NCI-H345 (cell line): Measurements from ENCODE around the gene CALCA.
"Not testable (repeated sequence)": the region's sequence is repeated elsewhere in the genome, so short reads cannot be mapped to it uniquely, and the experiment has no call there.

ENCODE experiments used
- DNase-seq: peaks from one replicate; lab custom pipeline; 2025; lab: John Stamatoyannopoulos, UW

Gene CALCA, protein sequence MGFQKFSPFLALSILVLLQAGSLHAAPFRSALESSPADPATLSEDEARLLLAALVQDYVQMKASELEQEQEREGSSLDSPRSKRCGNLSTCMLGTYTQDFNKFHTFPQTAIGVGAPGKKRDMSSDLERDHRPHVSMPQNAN

DNA sequence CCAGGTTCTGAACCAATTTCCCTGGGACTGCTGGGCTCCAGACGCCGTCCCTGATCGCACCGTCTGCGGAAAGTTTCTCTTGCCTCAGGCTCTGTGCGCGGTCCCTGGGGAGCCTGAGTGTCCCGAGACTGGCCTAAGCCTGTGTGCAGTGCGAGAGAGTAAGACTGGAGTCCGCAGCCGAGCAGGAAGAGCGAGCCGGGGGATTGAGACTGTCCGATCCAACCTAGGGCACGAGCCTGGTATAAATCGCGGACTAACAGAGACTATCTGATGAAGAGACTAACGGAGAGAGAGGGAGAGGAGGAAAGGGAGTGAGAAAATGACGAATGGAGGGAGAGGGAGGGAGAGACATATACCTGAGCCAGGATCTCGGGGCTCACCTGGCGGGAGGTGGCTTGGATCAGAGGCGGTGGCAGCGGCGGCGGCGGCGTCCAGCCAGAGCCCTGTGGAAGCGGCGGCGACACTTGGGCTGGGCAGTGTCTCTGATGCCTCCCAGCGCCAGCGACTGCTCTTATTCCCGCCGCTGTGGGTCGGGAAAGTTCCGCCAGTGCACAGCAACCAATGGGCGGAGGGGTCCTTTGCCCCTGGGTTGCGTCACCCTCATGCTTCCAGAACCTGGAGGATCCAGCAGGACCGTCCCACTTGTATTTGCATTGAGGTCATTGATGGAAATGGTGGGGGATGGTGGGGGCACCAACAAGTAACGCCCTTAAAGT lies at the start of gene CALCA:
Gene CALCA, minus strand, starts transcription at position 487 of the 716 bp plus-strand sequence. CDS start 1,159 bp downstream, outside the sequence.
- DNase-seq, result no peak

DNA sequence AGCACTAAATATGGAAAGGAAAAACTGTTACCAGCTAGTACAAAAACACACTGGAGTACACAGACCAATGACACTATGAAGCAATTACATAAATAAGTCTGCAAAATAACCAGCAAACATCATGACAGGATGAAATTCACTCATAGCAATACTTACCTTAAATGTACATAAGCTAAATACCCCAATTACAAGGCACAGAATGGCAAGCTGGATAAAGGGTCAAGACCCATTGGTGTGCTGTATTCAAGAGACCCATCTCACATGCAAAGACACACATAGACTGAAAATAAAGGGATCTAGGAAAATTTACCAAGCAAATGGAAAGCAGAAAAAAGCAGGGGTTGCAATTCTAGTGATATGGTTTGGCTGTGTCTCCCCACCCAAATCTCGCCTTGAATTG lies 44.0 kb upstream of the CALCA start:
- DNase-seq, result no peak

DNA sequence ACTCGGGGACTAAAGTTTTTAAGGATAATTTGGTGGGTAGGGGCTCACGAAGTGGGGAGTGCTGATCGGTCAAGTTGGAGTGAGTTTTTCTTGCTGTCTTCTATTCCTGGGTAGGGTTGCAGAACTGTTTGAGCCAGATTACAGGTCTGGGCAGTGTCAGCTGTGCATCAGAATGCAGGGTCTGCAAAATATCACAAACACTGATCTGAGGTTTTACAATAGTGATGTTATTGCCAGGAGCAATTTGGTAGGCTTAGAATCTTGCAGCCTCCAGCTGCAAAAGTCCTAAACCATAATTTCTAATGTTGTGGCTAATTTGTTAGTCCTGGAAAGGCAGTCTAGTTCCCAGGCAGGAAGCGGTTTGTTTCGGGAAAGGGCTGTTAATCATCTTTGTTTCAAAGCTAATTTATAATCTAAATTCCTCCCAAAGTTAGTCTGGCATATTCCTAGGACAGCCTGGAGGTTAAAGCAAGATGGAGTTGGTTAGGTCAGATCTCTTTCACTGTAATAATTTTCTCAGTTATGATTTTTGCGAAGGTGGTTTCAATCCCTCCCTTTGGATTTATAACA lies 39.7 kb upstream of the CALCA start:
- no peak for DNase-seq

DNA sequence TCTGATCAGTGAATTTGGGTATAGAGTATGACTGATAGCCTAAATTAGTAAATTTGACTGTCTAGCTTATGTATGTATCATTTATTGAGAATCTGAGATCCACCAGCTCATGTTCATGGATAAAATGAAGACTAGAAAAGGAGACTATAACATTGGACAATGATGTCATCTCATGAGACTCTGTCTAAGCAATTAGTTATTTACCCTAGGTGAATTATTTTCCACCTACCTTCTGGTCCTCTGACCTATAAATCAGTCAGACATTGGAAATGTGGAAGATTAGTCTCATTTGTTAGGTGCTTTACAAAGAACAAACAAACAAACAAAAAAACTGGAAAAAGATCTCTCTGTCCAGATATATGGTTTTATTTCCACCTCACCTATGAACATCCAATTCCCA lies 38.7 kb upstream of the CALCA start:
- no peak for DNase-seq

DNA sequence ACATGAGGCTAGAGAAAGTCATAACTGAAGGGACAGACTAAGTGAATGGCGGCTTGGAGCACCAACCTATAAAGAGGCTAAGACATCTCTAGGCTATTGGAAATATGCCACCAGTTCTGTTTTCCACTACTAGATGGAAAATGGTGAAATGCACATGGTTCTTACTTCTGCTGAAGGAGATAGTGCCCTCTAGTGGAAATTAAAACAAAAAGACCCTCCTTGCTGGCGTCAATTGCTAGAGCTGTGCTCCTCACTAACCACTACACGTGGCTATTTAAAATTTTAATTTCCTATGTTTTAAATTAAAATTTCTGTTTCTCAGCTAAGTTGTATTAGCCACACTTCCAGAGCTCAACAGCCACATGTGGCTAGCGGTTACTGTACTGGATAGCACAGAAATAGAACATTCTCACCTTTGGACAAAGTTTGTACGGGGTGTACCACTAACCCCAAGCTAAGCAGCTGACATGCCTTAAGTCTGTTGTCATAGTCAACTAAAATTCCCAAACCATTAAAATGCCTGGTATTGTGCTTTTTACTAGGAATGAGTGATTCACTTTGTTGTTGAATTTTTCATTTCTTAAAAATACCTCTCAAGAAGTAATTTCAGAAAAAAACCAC lies 34.1 kb upstream of the CALCA start:
- peak; percentile 46 for DNase-seq

DNA sequence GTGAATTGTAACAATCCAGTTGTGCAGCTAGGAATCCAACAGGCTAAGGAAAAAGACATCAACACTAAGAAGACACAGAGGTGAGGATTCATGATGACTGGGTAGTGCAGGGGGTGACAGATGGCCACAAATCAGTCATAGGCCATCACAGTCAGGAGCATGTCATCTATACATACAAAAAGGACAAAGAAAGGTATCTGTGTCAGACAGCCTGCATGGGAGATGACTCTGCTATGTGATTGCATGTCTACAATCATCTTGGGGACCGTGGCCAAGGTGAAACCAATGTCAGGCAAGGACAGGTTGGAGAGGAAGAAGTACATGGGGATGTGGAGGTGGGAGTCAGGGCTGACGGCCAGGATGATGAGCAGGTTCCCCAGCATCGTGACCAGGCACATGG lies 16.0 kb upstream of the CALCA start:
- DNase-seq, result not testable (repeated sequence)

DNA sequence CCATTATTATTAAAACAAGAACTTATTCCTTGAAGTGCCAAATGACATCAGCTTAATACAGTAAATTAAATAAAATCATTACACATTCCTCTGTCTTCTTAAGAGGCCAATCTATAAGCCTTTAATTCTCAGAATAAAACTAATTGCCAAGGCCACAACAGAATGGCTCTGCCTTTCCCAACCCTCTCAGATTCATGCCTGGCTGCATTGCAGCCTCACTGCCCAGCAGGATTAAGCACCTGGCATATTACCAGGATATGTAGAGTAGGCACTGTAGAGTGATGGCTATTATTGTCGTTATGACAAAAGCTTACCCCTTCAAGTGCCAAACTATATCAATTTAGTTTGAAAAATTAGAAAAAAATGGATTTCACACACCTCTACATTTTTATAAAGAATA lies 9.4 kb upstream of the CALCA start:
- peak; percentile 14 for DNase-seq

DNA sequence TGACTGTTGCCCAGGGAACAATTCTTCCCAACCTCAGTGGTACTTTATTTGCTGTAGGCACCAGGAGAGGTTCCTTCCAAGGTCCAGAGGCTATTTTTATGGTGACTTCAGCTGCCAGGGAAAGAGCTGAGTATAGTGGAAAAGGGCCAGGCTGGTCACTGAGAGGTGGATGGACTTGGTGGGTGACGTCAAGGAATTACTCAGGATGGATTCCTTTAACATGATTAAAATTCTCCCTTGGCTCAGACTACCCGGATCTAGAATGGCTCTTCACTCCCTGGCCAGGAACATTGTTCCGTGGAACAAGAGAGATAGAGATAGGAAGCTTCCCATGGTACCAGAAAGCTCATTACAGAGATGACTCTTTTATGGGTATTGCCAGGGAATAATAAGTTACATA lies 8.7 kb upstream of the CALCA start:
- DNase-seq, result no peak

DNA sequence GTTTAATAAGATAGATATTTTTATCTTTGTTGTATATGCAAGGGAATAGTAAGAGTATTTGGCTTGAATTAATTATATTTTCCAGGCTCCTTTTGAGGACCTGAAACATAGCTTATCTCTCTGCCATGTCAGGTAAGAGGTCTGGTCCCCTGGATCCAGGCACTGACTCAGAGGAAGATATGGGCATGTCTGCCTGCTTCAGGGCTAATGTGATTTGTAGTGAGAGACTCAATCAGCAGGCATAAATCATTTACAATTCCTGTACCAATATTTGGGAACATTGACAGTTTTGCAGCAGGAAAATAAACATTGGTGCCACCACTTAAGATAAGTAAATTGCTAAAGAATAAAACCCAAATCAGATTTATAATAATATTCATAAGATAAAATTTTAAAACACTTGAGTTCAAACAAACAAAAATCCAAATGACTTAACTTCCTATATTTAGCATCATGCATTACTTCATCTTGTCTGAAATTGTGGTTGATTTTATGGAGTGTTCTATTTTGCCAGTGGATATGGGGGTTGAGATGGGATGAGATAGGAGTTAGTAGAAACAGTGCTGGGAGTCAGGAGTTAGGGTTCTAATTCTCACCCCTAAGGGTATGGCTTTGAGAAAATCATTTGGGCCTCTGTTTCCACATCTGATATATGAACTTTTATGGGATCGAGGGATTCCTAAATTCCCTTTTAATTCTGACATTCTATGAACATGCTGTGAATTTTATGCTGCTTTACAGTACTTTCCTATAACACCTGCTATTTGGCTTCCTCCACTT lies 5.1 kb upstream of the CALCA start:
- no peak for DNase-seq

DNA sequence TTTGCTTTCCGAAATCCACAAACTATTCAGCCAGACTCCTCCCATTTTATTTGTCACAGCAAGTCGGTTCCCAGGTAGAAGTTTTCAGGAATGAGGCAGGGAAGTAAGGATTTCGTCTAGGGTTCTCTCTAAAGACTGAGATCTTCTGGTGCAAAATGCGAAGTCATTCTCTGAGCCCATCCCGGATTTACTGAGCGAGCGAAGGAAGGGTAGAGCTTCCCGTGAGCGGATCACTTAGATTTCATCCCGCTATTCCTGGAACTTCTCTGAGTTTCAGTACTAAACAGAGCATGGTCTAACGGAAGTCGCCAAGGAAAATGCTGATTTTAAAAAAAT lies 3.1 kb upstream of the CALCA start:
- DNase-seq, result no peak

DNA sequence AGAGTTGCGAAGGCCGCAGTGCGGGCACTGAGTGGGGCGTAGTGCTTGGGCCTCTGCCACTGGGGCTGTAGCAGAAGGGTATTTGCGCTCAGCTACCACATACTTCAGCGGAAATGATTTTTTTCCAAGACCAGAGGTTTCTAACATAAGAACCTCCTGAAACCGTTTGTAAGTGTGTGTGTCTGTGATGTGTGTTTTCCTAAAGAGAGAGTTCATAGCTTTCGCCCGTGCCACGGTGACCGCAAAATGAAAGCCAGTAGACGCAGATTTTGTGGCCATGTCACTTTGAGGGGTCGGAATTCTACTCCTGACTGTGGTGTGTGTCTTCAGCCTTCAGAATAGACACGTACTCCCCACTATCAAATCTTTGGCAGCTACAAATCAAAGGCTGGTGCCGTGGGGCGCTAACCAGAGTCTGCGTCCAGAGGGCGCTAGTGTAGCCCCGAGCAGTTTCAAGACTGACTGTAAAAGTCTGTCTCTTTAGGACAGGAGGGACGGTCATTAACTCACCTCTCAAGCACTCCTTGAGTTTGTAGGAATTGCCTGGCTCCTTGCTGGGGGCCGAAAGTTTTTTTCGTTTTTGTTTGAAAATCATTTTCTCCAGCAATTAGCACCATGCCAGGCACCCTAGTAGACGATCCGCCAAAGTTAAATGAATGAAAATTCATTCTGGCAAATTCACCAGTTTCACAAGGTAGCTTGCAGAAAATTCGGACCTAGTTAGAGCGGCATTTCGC lies 2.5 kb upstream of the CALCA start:
- no peak for DNase-seq

DNA sequence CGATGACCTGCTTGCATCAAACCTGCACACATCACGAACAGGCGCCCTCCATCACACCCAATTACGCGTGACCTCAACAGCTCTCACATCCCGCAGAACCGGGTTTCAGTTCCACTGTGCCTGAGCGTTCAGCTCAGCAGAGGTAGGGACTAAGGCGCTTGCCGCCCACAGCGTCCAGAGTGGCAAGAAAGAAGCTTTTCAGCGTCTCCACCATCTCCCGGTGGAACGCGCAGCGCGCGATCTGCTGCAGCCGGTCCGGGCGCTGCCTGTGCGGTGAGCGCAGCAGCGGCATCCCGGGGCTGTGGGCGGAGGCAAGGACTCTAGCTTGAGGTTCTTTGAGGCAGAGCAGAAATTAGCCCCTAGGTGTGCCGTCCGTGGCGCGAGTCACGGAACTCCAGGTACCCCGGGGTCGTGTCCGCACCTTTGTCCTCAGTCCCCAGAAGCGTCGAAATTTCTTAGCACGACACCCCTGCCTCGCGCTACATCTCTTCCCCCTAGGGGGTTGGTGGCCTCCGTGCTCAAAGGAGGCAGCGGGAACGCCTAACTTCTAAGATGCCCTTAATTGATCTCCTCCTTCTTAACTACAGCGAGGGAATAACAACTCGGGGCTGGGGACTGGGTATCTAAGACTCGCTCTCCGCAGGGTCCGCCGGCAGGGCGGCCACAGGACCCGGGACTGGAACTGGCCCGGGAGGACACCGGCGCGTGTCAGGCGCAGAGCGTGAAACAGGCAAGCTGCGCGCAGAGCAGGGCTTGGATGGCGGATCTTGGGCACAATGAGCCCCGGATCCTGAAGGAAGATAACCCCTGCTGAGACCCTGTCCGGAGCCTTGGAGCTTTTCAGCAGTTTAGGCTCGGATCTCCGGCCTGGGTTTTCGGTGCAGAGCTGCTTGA lies 1.7 kb upstream of the CALCA start:
- peak; percentile 55 for DNase-seq

DNA sequence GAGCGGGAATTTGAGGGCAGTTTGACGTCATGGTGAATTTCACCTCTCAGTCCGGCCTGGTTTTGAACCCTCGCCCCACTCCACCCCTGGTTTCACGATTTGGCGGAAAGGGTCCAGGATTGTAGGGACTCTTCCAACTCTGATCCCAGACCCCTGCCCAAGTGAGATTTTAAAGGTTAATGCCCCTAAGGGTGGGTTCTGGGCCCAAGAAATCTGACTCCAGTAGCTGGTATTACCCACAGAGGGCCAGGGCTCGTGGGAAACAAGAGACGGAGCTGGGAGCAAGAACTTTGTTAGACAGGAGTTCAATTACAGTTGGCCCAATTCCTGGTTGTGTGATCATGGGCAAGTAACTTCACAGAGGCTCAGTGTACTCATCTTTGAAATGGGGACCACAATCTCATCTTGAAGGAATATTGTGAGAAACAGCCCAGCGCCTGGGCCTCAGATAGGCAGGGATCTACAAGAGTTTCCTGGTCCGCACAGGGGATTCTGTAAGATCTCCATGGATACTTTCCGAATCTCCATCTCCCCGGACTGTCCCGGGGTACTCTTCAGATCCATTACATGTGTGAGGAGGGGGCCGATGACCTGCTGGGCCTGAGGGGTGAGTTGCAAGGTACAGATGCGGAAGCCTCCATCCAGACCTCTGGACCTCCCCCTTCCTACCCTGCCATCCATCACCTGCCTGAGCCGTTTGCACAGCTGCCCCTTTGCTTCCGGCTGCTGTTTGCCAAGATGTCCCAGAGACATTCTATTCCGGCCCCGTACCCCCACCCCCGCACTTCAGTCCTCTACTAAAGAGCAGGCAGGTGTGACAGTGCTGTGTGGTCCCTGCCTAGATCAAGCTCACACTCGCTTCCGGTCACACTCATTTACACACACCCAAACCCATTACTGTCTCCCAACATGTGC lies 687 bp upstream of the CALCA start:
- DNase-seq, result peak; percentile 70

DNA sequence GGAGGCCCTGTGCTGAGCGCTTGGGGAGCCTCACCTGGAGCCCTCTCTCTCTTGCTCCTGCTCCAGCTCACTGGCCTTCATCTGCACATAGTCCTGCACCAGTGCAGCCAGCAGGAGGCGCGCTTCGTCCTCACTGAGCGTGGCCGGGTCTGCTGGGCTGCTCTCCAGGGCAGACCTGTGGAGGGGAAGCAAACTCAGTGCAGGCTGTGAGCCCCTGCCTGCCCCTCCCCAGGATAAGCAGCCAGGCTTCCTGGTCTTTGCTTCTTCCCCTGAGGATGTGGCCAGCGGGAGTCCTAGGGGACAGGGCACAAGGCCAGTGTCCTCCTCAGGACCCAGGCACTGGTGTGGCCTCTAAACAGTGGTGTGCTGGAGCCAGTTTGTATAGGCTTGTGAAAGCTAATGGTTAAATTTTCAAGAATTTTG lies 2.2 kb downstream of the CALCA start:
- DNase-seq, result peak; percentile 3

DNA sequence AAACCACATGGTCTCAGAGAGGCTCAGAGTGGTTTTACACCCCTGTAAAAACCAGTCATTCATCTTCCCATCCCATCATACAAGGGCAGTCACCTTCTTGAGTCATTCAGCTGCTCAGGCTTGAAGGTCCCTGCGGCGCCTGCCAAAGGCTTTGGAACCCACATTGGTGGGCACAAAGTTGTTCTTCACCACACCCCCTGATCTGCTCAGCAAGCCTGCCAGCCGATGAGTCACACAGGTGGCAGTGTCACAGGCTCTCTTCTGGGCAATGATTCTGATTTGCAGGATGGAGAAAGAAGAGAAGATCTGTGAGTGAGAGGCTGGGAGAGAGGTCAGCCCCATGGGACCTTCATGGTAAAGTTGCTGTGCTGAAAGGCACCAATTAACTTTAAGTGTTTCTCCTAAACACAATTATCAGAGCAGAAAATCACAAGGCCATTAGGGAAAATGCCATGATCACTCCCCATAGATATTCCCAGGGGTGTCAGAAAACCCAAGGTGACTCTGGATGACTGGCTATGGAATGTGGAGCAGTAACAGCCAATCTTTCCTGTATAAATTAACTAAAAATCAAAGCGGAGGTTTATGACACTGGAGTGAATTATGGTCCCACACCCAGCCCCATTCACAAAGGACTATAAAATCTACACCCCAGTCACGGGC lies 4.4 kb downstream of the CALCA start:
- DNase-seq, result peak; percentile 66

DNA sequence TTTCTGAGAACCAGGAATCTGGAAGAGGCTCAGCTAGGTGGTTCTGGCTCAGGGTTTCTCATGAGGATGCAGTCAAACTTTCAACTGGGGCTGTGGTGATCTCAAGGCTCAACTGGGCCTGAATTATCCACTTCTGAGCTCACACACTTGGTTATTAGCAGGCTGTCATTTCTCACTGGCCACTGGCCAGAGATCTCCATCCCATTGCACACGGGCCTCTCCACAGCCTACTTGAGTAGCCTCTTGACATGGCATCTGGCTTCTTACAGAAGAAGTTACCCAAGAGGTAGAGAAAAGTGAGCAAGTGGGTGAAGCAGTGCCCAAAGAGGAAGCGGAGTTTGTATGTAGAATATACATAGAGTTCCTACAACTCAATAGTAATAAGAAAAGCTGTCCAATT lies 16.0 kb downstream of the CALCA start:
- no peak for DNase-seq

DNA sequence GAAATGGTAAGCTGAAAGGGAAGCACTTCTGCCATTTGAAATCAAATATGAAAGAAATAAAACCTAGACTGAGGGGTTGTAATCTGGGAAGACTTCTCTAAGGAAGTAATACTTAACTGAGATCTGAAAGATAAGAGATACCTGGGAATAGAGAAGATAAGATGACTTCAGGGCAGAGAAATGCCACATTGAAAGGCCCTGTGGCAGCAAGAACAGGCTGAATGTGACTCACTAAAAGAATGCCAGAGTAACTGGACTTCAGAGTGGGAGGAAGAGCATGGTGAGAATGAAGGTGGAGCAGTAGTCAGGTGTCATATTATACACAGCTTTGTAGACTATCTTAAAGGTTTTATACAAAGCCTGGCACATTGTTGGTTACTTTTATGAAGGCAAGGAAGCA lies 17.6 kb downstream of the CALCA start:
- DNase-seq, result no peak

DNA sequence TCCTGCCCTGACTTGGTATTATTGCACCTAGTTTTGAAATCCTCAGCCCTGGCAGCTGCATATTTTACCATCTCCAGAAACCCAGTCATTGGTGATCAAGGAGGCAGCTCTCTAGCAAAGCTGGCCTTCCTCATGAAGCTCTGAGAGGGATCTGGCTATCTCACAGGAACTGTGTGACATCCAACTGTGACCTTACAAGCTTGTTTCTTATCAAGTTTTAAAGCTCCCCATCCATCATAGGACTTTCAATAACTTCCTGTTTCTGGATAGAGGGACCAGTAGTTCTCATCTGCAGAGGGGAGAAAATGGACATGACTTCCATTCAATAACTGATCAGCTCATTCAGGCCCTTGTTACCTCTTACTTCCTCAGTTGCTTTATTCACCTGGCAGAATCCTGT lies 18.2 kb downstream of the CALCA start:
- no peak for DNase-seq
